HG02970 (cell line): ENCODE data around the gene SHISA4.

ENCODE experiments used
- ATAC-seq: cut with Tn5 transposase; IDR thresholded peaks from one replicate; pipeline ENCODE4 v1.9.1; 2021; ENCODE audit warnings: mild to moderate bottlenecking, moderate library complexity, moderate number of reproducible peaks; ENCODE audit not compliant: unreplicated experiment, low FRiP score

The SHISA4 gene

GRCh38 chr1:201880928-201881571 lies 7.6 kb upstream of the SHISA4 start:
- ATAC-seq = no peak

GRCh38 chr1:201881617-201882016 lies 7.1 kb upstream of the SHISA4 start:
- ATAC-seq = no peak

GRCh38 chr1:201882665-201883132 lies 6.0 kb upstream of the SHISA4 start:
- no peak for ATAC-seq

GRCh38 chr1:201883266-201883665 lies 5.4 kb upstream of the SHISA4 start:
- ATAC-seq = no peak

GRCh38 chr1:201883786-201884185 lies 4.9 kb upstream of the SHISA4 start:
- ATAC-seq = no peak

GRCh38 chr1:201884425-201884824 lies 4.3 kb upstream of the SHISA4 start:
- ATAC-seq = no peak

- ATAC-seq = no peak
Measured at GRCh38 chr1:201885531-201886075, 3.1 kb upstream of the SHISA4 start.

GRCh38 chr1:201886103-201886885 lies 2.4 kb upstream of the SHISA4 start:
- no peak for ATAC-seq

GRCh38 chr1:201887116-201887866 lies 1.4 kb upstream of the SHISA4 start:
- ATAC-seq = no peak

- ATAC-seq = no peak
Measured at GRCh38 chr1:201889090-201889968, 631 bp downstream of the SHISA4 start.

- no peak for ATAC-seq
Measured at GRCh38 chr1:201890223-201890622, 1.5 kb downstream of the SHISA4 start.

GRCh38 chr1:201890806-201891450 lies 2.2 kb downstream of the SHISA4 start:
- ATAC-seq = no peak

GRCh38 chr1:201891451-201892045 lies 2.9 kb downstream of the SHISA4 start:
- ATAC-seq = no peak

- no peak for ATAC-seq
Measured at GRCh38 chr1:201892211-201892610, 3.5 kb downstream of the SHISA4 start.

- no peak for ATAC-seq
Measured at GRCh38 chr1:201893431-201893830, 4.7 kb downstream of the SHISA4 start.

GRCh38 chr1:201894343-201895119 lies 5.8 kb downstream of the SHISA4 start:
- ATAC-seq = no peak

GRCh38 chr1:201895120-201895665 lies 6.5 kb downstream of the SHISA4 start:
- no peak for ATAC-seq
